HepG2 (cell line): ENCODE data around the gene CCNL1. TPM values are rescaled to one million over a fixed set of nuclear protein-coding genes. Genes with fewer than 3 reads are reported as not detected.

ENCODE experiments used
- ATF4 ChIP-seq, 2 experiments: fragments of 450-650 bp in 1 of 2; sonication (generic) in 1 of 2; formaldehyde crosslinking; IDR thresholded peaks; 2 replicates each; pipeline versions ENCODE4 v1.5.0 to v1.8.0; 2020 to 2022; ENCODE audit warnings: mild to moderate bottlenecking in 1 of 2, missing genetic modification reagents in 1 of 2
- CSRNP2 ChIP-seq: sonication (generic); formaldehyde crosslinking; conservative IDR thresholded peaks from 2 replicates; pipeline ENCODE4 v1.8.0; 2022; ENCODE audit warnings: low read depth, missing genetic modification reagents
- EZH2 ChIP-seq: conservative IDR thresholded peaks from 2 replicates; pipeline ENCODE4 v1.6.1; 2012; ENCODE audit warnings: mild to moderate bottlenecking, low read depth, low read length, moderate library complexity
- GABPA ChIP-seq, 2 experiments: IDR thresholded peaks; 2 replicates each; pipeline ENCODE4 v1.6.1; 2011 to 2016; ENCODE audit warnings: low read depth in 2 of 2, low read length in 1 of 2, missing biosample characterization in 1 of 2, missing genetic modification characterization in 1 of 2
- KLF6 ChIP-seq: IDR thresholded peaks from 2 replicates; pipeline ENCODE4 v1.8.0; 2016; ENCODE audit warnings: missing biosample characterization, missing genetic modification reagents
- MAF1 ChIP-seq: sonication (generic); formaldehyde crosslinking; IDR thresholded peaks from 2 replicates; pipeline ENCODE4 v1.5.0; 2020; ENCODE audit warnings: missing genetic modification reagents, borderline replicate concordance
- NFKBIZ ChIP-seq: IDR thresholded peaks from 2 replicates; pipeline ENCODE4 v1.6.1; 2018; ENCODE audit warnings: missing genetic modification reagents, missing compliant biosample characterization
- REXO4 ChIP-seq: sonication (generic); formaldehyde crosslinking; IDR thresholded peaks from 2 replicates; pipeline ENCODE4 v1.8.0; 2022; ENCODE audit warnings: missing genetic modification reagents, mild to moderate bottlenecking, borderline replicate concordance
- ZNF142 ChIP-seq: sonication (generic); formaldehyde crosslinking; IDR thresholded peaks from 2 replicates; pipeline ENCODE4 v1.4.0; 2020; ENCODE audit warnings: missing genetic modification reagents
- ZNF17 ChIP-seq: sonication (generic); formaldehyde crosslinking; IDR thresholded peaks from 2 replicates; pipeline ENCODE4 v1.5.0; 2020; ENCODE audit warnings: mild to moderate bottlenecking, missing genetic modification reagents
- ZNF563 ChIP-seq: sonication (generic); formaldehyde crosslinking; IDR thresholded peaks from 2 replicates; pipeline ENCODE4 v1.8.0; 2022; ENCODE audit warnings: mild to moderate bottlenecking, moderate library complexity, missing genetic modification reagents
- ZNF597 ChIP-seq: sonication (generic); formaldehyde crosslinking; IDR thresholded peaks from 2 replicates; pipeline ENCODE4 v1.5.0; 2020; ENCODE audit warnings: missing genetic modification reagents
- ZNF687 ChIP-seq: sonication (generic); formaldehyde crosslinking; IDR thresholded peaks from 2 replicates; pipeline ENCODE4 v1.5.1; 2020; ENCODE audit warnings: mild to moderate bottlenecking, missing genetic modification reagents, moderate library complexity
- polyA plus RNA-seq, 8 experiments: library from polyadenylated mRNA; depleted of rRNA in 3 of 8; stranded (reverse) in 7 of 8; unstranded in 1 of 8; fragments of >200 nt; fragmentation: Illumina TruSeq in 4 of 8; extraction: Trizol in 4 of 8; gene quantifications; 2 replicates each; pipeline versions ENCODE4 v1.2.1 to v1.2.3, GENCODE V29; 2011 to 2016; ENCODE audit warnings: low read depth in 4 of 8, missing spikeins in 1 of 8, mixed read lengths in 1 of 8; ENCODE audit not compliant: insufficient read depth in 1 of 8
- total RNA-seq, 5 experiments: library from RNA; depleted of rRNA; stranded (reverse); fragments of >200 nt; fragmentation: Illumina TruSeq; extraction: Trizol; gene quantifications; 2 replicates each; pipeline ENCODE4 v1.2.3, GENCODE V29; 2016; ENCODE audit warnings: low read depth in 1 of 5

Gene CCNL1
- total and polyA plus RNA-seq, 2 of the 13 experiments (the other 11 are each of a cell fraction or from before 2014, with no cell fraction given): 151 to 303 TPM

- TF ChIP-seq ZNF142 (CRISPR knock-in tag): peak; percentile 88
- TF ChIP-seq NFKBIZ: peak; percentile 92; the same call in 1 of the 2 replicates
- no peak for TF ChIP-seq ZNF17 (CRISPR knock-in tag)
- no peak for TF ChIP-seq EZH2
- TF ChIP-seq REXO4: 0 out of 2 replicates have a peak, but pooled peaks have one; percentile 46
- TF ChIP-seq ZNF597 (CRISPR knock-in tag): no peak
- peak in 1 of 2 experiments; percentile 85; a peak in 2 of 4 replicates for TF ChIP-seq ATF4 (CRISPR knock-in tag; IDR thresholded peaks at IDR 0.05)
- peak; percentile 85 for TF ChIP-seq KLF6
- TF ChIP-seq ZNF563 (CRISPR knock-in tag): peak; percentile 97
- peak; percentile 46; the same call in 1 of the 2 replicates for TF ChIP-seq MAF1 (CRISPR knock-in tag)
- TF ChIP-seq GABPA (IDR thresholded peaks at IDR 0.05; ENCODE audit: low read depth, low read length): no peak
- TF ChIP-seq GABPA (CRISPR knock-in tag; IDR thresholded peaks at IDR 0.05; ENCODE audit: low read depth): no peak
- TF ChIP-seq ZNF687 (CRISPR knock-in tag): peak; percentile 100
- 0 out of 2 replicates have a peak, but pooled peaks have one; percentile 70 for TF ChIP-seq CSRNP2
Measured at GRCh38 chr3:157120071-157120892, 39.7 kb downstream of the CCNL1 start (continued).
